Endothelial cell of umbilical vein (primary cell): ENCODE measurements around the gene BRSK1. TPM values are rescaled to one million over a fixed set of nuclear protein-coding genes. Genes with fewer than 3 reads are reported as not detected.

Source experiments
- BruUV-seq: library from RNA; stranded (reverse); fragments of 400-500 nt; replicated peaks from 2 replicates; lab custom pipeline; 2021; lab: Mats Ljungman, UMichigan
- CTCF ChIA-PET: fragments of 300-600, 350-600 bp; sonication (Branson Sonifier 250); formaldehyde crosslinking; loops from one replicate; lab custom pipeline; 2021; ENCODE audit warnings: antibody characterized with exemption, inconsistent platforms; lab: Charles Lee
- POLR2A ChIA-PET: fragments of 300-600, 350-600 bp; sonication (Branson Sonifier 250); formaldehyde crosslinking; loops from one replicate; lab custom pipeline; 2021; ENCODE audit warnings: antibody characterized with exemption, inconsistent platforms; lab: Charles Lee
- DNase-seq: peaks from one replicate; pipeline ENCODE4 v3.0.0-alpha.2; 2011; ENCODE audit warnings: low read depth, low spot score
- FAIRE-seq: peaks from 2 replicates; lab custom pipeline; 2011; peaks lifted over from hg19 to GRCh38; lab: Jason Lieb, UNC
- H2AFZ ChIP-seq: 2 replicates; pipeline ENCODE4 v1.6.0; 2012; ENCODE audit warnings: low read depth, low read length, control low read depth, inconsistent platforms
- H3K27ac ChIP-seq: 2 replicates; pipeline ENCODE4 v1.5.1; 2011; ENCODE audit warnings: low read depth, mild to moderate bottlenecking, control low read depth, low read length, moderate library complexity; ENCODE audit not compliant: insufficient read depth
- H3K27me3 ChIP-seq, 2 experiments: 2 replicates each; pipeline versions ENCODE4 v1.6.0 to v1.6.1; 2011; ENCODE audit warnings: low read length in 2 of 2, mixed read lengths in 1 of 2; ENCODE audit not compliant: control insufficient read depth in 2 of 2, insufficient read depth in 2 of 2
- H3K36me3 ChIP-seq, 2 experiments: 2 replicates in 1 of 2; 3 replicates in 1 of 2; pipeline ENCODE4 v1.5.1; 2011; ENCODE audit warnings: low read length in 2 of 2, mild to moderate bottlenecking in 1 of 2, moderate library complexity in 1 of 2; ENCODE audit not compliant: control insufficient read depth in 2 of 2, insufficient read depth in 2 of 2; ENCODE audit errors: extremely low read depth in 1 of 2
- H3K4me1 ChIP-seq: 3 replicates; pipeline ENCODE4 v1.5.1; 2011; ENCODE audit warnings: mild to moderate bottlenecking, low read length; ENCODE audit not compliant: control insufficient read depth, insufficient read depth; ENCODE audit errors: extremely low read depth
- H3K4me2 ChIP-seq: 2 replicates; pipeline ENCODE4 v1.6.1; 2011; ENCODE audit warnings: low read length, control low read depth, mixed read lengths; ENCODE audit not compliant: insufficient read depth
- H3K4me3 ChIP-seq, 3 experiments: fragments of 200-600 bp in 1 of 3; sonication (generic), shearing (Covaris generic) in 1 of 3; replicated peaks in 1 of 3; 2 replicates each; pipeline ENCODE4 v1.5.1; 2011 to 2016; ENCODE audit warnings: control low read depth in 3 of 3, low read length in 3 of 3, mild to moderate bottlenecking in 2 of 3, inconsistent platforms in 1 of 3, low read depth in 1 of 3, moderate library complexity in 1 of 3; ENCODE audit not compliant: insufficient read depth in 1 of 3
- H3K79me2 ChIP-seq: 2 replicates; pipeline ENCODE4 v1.6.0; 2012; ENCODE audit warnings: low read length, inconsistent platforms; ENCODE audit not compliant: control insufficient read depth, insufficient read depth
- H3K9ac ChIP-seq: replicated peaks from 2 replicates; pipeline ENCODE3; 2011; ENCODE audit warnings: low read length, control low read depth; ENCODE audit not compliant: insufficient read depth; ENCODE audit errors: extremely low read depth
- H3K9me1 ChIP-seq: replicated peaks from 3 replicates; pipeline ENCODE4 v1.6.0; 2011; ENCODE audit warnings: mild to moderate bottlenecking, low read length; ENCODE audit not compliant: control insufficient read depth, insufficient read depth; ENCODE audit errors: extremely low read depth
- H3K9me3 ChIP-seq: replicated peaks from 2 replicates; pipeline ENCODE4 v1.5.1; 2012; ENCODE audit warnings: low read length, inconsistent platforms; ENCODE audit not compliant: control insufficient read depth, insufficient read depth
- H4K20me1 ChIP-seq: replicated peaks from 2 replicates; pipeline ENCODE3; 2011; ENCODE audit warnings: mild to moderate bottlenecking, low read length; ENCODE audit not compliant: control insufficient read depth, insufficient read depth; ENCODE audit errors: extremely low read depth
- EZH2 ChIP-seq: IDR thresholded peaks from 2 replicates; pipeline ENCODE4 v1.6.1; 2012; ENCODE audit warnings: borderline replicate concordance, low read depth, mild to moderate bottlenecking, moderate library complexity, low read length, inconsistent platforms; ENCODE audit not compliant: severe bottlenecking
- FOS ChIP-seq: IDR thresholded peaks from 2 replicates; pipeline ENCODE4 v1.6.1; 2011; ENCODE audit warnings: mild to moderate bottlenecking, low read length, moderate library complexity, borderline replicate concordance; ENCODE audit not compliant: insufficient read depth
- GATA2 ChIP-seq: IDR thresholded peaks from 2 replicates; pipeline ENCODE4 v1.7.0; 2011; ENCODE audit warnings: low read depth, mild to moderate bottlenecking, moderate library complexity, mixed read lengths, low read length; ENCODE audit not compliant: insufficient read length, insufficient read depth
- JUN ChIP-seq: IDR thresholded peaks from 2 replicates; pipeline ENCODE4 v1.6.1; 2011; ENCODE audit warnings: borderline replicate concordance, low read depth; ENCODE audit not compliant: insufficient read length, insufficient read depth
- MYC ChIP-seq: IDR thresholded peaks from one replicate; pipeline ENCODE4 v1.6.1; 2011; ENCODE audit warnings: mild to moderate bottlenecking, low read depth, low read length
- POLR2A ChIP-seq: IDR thresholded peaks from 2 replicates; pipeline ENCODE4 v1.6.1; 2012; ENCODE audit warnings: low read depth, mild to moderate bottlenecking, control low read depth, low read length
- POLR2AphosphoS5 ChIP-seq: IDR thresholded peaks from 2 replicates; pipeline ENCODE4 v1.6.1; 2012; ENCODE audit warnings: low read depth, mild to moderate bottlenecking, control low read depth, low read length, moderate library complexity; ENCODE audit not compliant: insufficient read depth
- dilution Hi-C: fragments of 300-500 bp; cut with MboI; formaldehyde crosslinking; loops from one replicate; pipeline ENCODE4 v1.15.0; 2019; ENCODE audit warnings: low sequenced_read_pairs; ENCODE audit not compliant: extremely low pct_ligation_motif_present
- intact Hi-C: fragments of 100-400 bp; cut with micrococcal nuclease; formaldehyde crosslinking; loops from one replicate; pipeline ENCODE4 v1.10.0; 2022
- polyA plus RNA-seq, 4 experiments: library from polyadenylated mRNA; depleted of rRNA in 3 of 4; stranded (reverse) in 3 of 4; unstranded in 1 of 4; fragments of >200 nt; gene quantifications; 2 replicates each; pipeline versions ENCODE4 v1.2.1 to v1.2.3, GENCODE V29; 2011 to 2012; ENCODE audit warnings: missing spikeins in 1 of 4
- total RNA-seq: library from RNA; stranded (reverse); gene quantifications from 2 replicates; pipeline ENCODE4 v1.2.3, GENCODE V29; 2021
- TF ChIP-seq, protein P1 (sequence below): IDR thresholded peaks from 2 replicates; pipeline ENCODE4 v1.6.1; 2011; ENCODE audit not compliant: insufficient read depth, insufficient read length
- TF ChIP-seq, protein P2 (sequence below), 2 donors: IDR thresholded peaks; 1 replicate in 1 of 2; 2 replicates in 1 of 2; pipeline ENCODE4 v1.5.1; 2011; ENCODE audit warnings: low read length in 2 of 2, mild to moderate bottlenecking in 2 of 2, moderate library complexity in 2 of 2, control low read depth in 1 of 2, inconsistent platforms in 1 of 2, low read depth in 1 of 2; ENCODE audit not compliant: insufficient read depth in 1 of 2; ENCODE audit errors: extremely low read depth in 1 of 2

BRSK1 gene
- total and polyA plus RNA-seq, 2 donors (not counting 3 experiments of a cell fraction or from before 2014, with no cell fraction given), result 0.33 to 0.44 TPM

DNA sequence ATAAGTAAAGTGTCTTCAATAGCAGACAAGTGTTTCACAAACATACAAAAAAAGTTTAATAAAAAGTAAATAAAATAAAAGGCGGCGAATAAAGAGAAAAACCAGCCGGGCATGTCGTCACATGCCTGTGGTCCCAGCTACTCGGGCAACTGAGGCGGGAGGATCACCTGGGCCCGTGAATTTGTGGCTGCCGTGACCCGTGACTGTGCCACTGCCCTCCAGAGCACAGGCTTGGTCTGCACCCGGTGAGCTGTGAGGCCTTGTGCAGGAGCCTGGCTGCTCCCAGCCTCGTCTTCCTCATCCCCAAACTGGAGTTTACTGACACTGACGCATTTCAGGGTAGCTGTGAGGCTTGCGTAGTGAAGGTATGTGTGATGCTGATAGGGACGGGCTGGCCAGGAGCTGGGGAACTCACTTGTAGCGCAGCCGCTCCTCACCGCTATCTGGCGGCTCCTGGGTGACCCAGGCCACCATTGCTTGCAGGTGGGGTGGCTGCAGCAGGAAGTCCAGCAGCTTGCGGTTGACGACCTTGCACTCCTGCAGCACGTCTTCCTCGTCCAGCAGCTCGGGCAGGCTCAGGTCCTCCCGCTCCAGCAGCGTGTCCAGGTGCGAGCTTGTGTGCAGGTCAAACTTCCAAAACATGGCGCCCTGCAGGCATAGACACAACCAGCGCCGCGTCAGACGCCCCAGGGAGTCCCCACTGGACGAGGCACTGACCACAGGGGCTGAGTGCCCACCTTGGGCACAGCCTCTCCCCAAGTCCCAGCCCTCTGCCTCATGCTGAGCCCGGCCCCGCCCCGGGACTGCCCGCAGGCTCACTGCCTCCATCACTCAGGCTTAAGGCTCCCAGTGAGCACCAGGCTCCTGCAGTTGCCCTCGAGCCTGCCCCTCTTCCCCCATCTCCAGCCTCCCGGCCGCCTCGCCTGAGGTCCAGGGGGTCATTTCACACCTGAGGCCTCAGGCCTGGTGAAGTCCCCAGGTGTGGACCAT lies 37.0 kb upstream of the BRSK1 start:
- Histone ChIP-seq H3K9me3 (no peaks in the 10 kb centered on the region), H2AFZ (no peak overlapping the region), H3K4me2 (no peak overlapping the region), H3K27ac (no peak overlapping the region), H3K4me3 (no peak overlapping the region), H3K79me2 (peaks cover 46% of the 10 kb centered on the region), H3K9me1 (no peaks in the 10 kb centered on the region), H3K4me1 (peaks cover 8% of the 10 kb centered on the region), H3K36me3 (peaks cover 6 to 38% of the 10 kb centered on the region in 2 experiments), H3K27me3 (no peaks in the 10 kb centered on the region), H3K9ac (no peak overlapping the region), H4K20me1 (no peaks in the 10 kb centered on the region)
- ChIA-PET POLR2A (no interaction called here), CTCF (interaction anchor here (1.1 kb wide), 1 partner anchor 10 kb away, joined by 3 read pairs; no protein-coding TSS in a partner anchor)
- intact Hi-C loops (no loop called here), dilution Hi-C loops (no loop called here)
- FAIRE-seq, result no peak
- TF ChIP-seq, protein P1, sequence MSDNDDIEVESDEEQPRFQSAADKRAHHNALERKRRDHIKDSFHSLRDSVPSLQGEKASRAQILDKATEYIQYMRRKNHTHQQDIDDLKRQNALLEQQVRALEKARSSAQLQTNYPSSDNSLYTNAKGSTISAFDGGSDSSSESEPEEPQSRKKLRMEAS, result no peak
- TF ChIP-seq POLR2AphosphoS5 (no peak), MYC (no peak), EZH2 (no peak), GATA2 (no peak), JUN (no peak), POLR2A (no peak), FOS (no peak)
- TF ChIP-seq, protein P2, sequence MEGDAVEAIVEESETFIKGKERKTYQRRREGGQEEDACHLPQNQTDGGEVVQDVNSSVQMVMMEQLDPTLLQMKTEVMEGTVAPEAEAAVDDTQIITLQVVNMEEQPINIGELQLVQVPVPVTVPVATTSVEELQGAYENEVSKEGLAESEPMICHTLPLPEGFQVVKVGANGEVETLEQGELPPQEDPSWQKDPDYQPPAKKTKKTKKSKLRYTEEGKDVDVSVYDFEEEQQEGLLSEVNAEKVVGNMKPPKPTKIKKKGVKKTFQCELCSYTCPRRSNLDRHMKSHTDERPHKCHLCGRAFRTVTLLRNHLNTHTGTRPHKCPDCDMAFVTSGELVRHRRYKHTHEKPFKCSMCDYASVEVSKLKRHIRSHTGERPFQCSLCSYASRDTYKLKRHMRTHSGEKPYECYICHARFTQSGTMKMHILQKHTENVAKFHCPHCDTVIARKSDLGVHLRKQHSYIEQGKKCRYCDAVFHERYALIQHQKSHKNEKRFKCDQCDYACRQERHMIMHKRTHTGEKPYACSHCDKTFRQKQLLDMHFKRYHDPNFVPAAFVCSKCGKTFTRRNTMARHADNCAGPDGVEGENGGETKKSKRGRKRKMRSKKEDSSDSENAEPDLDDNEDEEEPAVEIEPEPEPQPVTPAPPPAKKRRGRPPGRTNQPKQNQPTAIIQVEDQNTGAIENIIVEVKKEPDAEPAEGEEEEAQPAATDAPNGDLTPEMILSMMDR (IDR thresholded peaks at IDR 0.05; ENCODE audit: extremely low read depth in 1 of 2, insufficient read depth in 1 of 2, low read depth in 1 of 2, low read length in 2 of 2), result no peak
- no TSS peak for BruUV-seq
- no peak for DNase-seq
